ENCODE measurements around the gene AP1S1. TPM values are rescaled to one million over a fixed set of nuclear protein-coding genes. Genes with fewer than 3 reads are reported as not detected.
A peak's percentile ranks its signal among the peaks of the same experiment; 100 is the strongest.

The AP1S1 gene
- total and polyA plus RNA-seq, 7 donors: 5.7 to 29.9 (median 7.1) TPM

DNA sequence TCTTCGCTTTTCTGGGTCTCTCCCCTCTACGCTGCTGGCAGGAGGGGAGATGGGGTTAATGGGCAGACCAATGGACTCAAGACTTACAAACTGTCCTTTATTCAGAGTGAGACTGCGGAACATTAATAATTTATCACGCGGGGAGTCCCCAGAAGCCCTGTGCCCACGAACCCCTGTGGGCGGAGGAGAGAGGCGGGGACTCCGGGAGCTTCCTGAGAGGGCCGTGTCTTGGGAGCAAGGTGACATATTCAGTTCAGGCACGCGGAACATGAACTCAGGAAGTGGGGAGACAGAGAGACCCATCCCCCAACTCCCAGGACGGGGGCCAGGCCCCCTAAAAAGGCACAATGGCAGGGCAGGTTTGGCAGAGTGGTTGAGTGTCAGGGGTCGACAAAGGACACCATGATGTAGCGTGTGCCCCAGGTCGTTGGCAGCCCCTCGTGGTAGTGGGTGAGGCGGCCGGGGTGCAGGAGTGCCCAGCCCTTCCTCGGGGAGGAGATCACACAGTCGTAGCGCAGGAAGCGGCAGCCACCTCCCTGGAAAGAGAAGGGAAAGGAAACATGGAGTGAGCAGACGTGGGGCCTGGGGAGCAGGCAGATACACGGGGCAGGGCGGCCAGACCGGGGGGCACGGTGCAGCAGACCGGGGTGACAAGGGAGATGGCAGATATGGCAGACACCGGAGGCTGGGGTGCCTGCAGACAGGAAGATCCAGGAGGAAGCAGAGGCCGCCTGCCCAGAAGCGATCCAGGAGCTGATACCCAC lies 51.8 kb downstream of the AP1S1 start:
- Histone ChIP-seq H3K27ac (no peak overlapping the region), H3K4me3 (no peak overlapping the region), H3K9me3 (no peaks in the 10 kb centered on the region), H3K27me3 (ENCODE audit: insufficient read depth in 3 of 3, low read length in 2 of 3) (peaks cover 0 to 23% (median 14%) of the 10 kb centered on the region in 3 donors), H3K4me1 (peaks cover 6% of the 10 kb centered on the region), H3K36me3 (ENCODE audit: insufficient read depth in 1 of 2, low read depth in 1 of 2) (peaks cover 7 to 43% of the 10 kb centered on the region in 2 donors)
- intact Hi-C loops (cut with DNase I): no loop called here
- 80 to 83% (median 82%) methylated on average over 32 of the region's 32 CpGs for WGBS, 3 donors
- peak in 1 of 4 donors; percentile 6 for ATAC-seq
- TF ChIP-seq, protein P1, sequence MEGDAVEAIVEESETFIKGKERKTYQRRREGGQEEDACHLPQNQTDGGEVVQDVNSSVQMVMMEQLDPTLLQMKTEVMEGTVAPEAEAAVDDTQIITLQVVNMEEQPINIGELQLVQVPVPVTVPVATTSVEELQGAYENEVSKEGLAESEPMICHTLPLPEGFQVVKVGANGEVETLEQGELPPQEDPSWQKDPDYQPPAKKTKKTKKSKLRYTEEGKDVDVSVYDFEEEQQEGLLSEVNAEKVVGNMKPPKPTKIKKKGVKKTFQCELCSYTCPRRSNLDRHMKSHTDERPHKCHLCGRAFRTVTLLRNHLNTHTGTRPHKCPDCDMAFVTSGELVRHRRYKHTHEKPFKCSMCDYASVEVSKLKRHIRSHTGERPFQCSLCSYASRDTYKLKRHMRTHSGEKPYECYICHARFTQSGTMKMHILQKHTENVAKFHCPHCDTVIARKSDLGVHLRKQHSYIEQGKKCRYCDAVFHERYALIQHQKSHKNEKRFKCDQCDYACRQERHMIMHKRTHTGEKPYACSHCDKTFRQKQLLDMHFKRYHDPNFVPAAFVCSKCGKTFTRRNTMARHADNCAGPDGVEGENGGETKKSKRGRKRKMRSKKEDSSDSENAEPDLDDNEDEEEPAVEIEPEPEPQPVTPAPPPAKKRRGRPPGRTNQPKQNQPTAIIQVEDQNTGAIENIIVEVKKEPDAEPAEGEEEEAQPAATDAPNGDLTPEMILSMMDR (IDR thresholded peaks at IDR 0.05): no peak
- no peak for DNase-seq

DNA sequence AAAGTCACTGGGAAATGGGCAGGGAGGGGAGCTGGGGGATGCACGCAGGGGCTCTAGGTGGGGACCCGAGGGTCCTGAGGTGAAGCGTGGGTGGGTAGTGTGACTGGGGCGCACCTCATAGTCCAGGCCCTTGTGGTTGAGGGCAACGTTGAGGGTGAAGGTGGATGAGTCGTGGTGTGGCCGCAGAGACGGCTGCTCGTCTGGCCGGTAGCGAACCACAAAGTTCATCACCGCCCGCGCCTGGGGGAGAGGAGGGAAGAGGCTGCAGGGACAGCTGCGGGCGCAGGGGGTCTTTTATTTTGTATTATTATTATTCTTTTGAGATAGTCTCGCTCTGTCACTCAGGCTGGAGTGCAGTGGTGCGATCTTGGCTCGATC lies 52.4 kb downstream of the AP1S1 start:
- WGBS, 3 donors: 87 to 90% (median 88%) methylated on average over 16 to 19 of the region's 19 CpGs
- peaks cover 5% of the 10 kb centered on the region for H3K4me1 ChIP-seq
- no peak overlapping the region for H3K4me3 ChIP-seq
- TF ChIP-seq, protein P1 (IDR thresholded peaks at IDR 0.05): no peak
- no peak for ATAC-seq
- H3K27ac ChIP-seq: no peak overlapping the region
- H3K9me3 ChIP-seq: no peaks in the 10 kb centered on the region
- peaks cover 7 to 49% of the 10 kb centered on the region in 2 donors for H3K36me3 ChIP-seq (ENCODE audit: insufficient read depth in 1 of 2, low read depth in 1 of 2)
- H3K27me3 ChIP-seq (ENCODE audit: insufficient read depth in 3 of 3, low read length in 2 of 3): peaks cover 0 to 18% (median 12%) of the 10 kb centered on the region in 3 donors
- DNase-seq: no peak
- intact Hi-C loops (cut with DNase I): no loop called here

DNA sequence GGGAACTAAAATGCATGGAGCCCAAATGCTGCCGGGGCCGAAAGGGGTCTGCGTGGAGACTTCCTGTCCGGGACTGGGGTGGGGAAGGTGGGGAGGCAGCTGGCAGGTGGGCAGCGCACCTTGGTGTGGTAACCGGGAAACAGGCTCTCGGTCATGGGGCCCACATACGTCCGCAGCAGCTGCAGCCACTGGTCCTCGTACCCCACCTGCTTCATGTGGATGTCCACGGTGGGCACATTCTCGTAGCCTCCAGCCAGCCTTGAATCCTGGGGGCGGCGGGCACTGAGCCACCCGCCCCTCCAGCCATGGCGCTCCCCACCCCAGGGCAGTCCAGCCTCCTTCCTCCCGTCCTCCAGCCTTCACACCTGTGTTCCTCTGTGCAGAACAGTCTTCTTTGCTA lies 53.2 kb downstream of the AP1S1 start:
- Histone ChIP-seq H3K9me3 (no peaks in the 10 kb centered on the region), H3K4me3 (no peak overlapping the region), H3K27ac (no peak overlapping the region), H3K4me1 (no peaks in the 10 kb centered on the region), H3K36me3 (ENCODE audit: insufficient read depth in 1 of 2, low read depth in 1 of 2) (peaks cover 7 to 56% of the 10 kb centered on the region in 2 donors), H3K27me3 (ENCODE audit: insufficient read depth in 3 of 3, low read length in 2 of 3) (peaks cover 0 to 10% (median 6%) of the 10 kb centered on the region in 3 donors)
- ATAC-seq: no peak
- 87 to 92% (median 88%) methylated on average over 17 of the region's 17 CpGs for WGBS, 3 donors
- intact Hi-C loops (cut with DNase I): no loop called here
- no peak for DNase-seq
- TF ChIP-seq, protein P1 (IDR thresholded peaks at IDR 0.05): no peak

DNA sequence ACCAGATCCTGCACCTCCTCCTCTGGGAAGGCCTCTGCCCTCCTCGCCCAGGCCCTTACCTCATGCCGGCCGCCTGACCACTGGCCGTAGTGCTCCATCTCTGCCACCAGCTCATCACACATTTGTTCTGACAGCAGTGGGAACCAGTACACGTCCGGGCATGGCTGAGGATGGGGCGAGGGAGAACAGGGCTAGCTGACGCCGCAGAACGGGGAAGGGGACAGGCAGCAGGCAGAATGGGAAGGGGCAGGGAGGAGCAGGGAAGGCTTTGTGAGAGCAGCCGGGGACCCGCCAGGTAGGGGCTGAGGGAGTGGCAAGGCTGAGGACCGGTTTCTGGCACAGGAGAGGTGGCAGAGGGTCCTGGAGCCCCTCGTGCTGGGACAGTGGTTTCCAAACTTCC lies 54.5 kb downstream of the AP1S1 start:
- H3K27ac ChIP-seq: no peak overlapping the region
- TF ChIP-seq, protein P1 (IDR thresholded peaks at IDR 0.05): no peak
- no peaks in the 10 kb centered on the region for H3K9me3 ChIP-seq
- no peak for DNase-seq
- H3K36me3 ChIP-seq (ENCODE audit: insufficient read depth in 1 of 2, low read depth in 1 of 2): peaks cover 7 to 69% of the 10 kb centered on the region in 2 donors
- WGBS, 3 donors: 88 to 93% (median 89%) methylated on average over 14 of the region's 14 CpGs
- H3K4me3 ChIP-seq: no peak overlapping the region
- H3K4me1 ChIP-seq: no peaks in the 10 kb centered on the region
- no peak for ATAC-seq
- intact Hi-C loops (cut with DNase I): no loop called here
- H3K27me3 ChIP-seq (ENCODE audit: insufficient read depth in 3 of 3, low read length in 2 of 3): no peaks in the 10 kb centered on the region

Data from psoas muscle (tissue), 8 donors.